ENCODE measurements around the gene COPZ2.

GRCh38 chr17:47989700-47990099 lies 47.9 kb downstream of the COPZ2 start:
- TF ChIP-seq ZNF221 (tag by site-specific recombination; IDR thresholded peaks at IDR 0.05; ENCODE audit: borderline replicate concordance) (no peak), ZNF324 (tag by site-specific recombination; IDR thresholded peaks at IDR 0.05) (no peak), CTCF (tag by site-specific recombination; IDR thresholded peaks at IDR 0.05) (no peak), ZNF26 (tag by site-specific recombination; IDR thresholded peaks at IDR 0.05) (no peak), ZNF76 (tag by site-specific recombination; IDR thresholded peaks at IDR 0.05; ENCODE audit: borderline replicate concordance, low read depth) (no peak), ZNF366 (tag by site-specific recombination; conservative IDR thresholded peaks at IDR 0.05) (no peak)
